ENCODE data around the gene KRT10.

The KRT10 gene

DNA sequence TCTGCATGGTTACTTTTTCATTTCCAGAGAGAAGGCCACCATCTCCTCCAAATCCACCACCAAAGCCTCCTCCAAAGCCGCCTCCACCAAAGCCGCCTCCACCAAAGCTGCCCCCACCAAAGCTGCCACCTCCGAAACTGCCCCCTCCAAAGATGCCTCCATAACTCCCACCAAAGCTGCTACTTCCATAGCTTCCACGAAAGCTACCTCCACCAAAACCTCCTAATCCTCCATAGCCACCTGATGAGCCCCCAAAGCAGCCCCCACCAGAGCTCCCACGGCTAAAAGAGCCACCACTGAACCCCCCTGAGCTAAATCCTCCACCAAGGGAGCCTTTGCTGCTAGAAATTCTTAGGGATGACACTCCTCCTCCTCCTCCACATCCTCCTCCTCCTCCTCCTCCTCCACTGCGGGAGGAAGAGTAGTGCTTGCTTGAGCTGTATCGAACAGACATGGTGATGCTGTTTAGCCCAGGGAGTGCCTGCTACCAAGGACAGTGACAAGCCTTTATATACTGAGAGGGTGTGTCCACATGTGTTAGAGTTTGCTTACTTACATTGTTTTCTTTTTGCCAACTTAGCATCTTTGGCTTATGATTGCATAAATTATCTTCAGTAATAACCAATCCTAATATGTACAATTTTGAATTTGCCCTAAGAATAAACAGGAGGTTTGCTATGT is at the start of gene KRT10:
Gene KRT10 (minus strand): TSS at position 483 of the 681 bp plus-strand sequence. CDS start 29 bp downstream, at position 454.
- TF ChIP-seq, protein P1, sequence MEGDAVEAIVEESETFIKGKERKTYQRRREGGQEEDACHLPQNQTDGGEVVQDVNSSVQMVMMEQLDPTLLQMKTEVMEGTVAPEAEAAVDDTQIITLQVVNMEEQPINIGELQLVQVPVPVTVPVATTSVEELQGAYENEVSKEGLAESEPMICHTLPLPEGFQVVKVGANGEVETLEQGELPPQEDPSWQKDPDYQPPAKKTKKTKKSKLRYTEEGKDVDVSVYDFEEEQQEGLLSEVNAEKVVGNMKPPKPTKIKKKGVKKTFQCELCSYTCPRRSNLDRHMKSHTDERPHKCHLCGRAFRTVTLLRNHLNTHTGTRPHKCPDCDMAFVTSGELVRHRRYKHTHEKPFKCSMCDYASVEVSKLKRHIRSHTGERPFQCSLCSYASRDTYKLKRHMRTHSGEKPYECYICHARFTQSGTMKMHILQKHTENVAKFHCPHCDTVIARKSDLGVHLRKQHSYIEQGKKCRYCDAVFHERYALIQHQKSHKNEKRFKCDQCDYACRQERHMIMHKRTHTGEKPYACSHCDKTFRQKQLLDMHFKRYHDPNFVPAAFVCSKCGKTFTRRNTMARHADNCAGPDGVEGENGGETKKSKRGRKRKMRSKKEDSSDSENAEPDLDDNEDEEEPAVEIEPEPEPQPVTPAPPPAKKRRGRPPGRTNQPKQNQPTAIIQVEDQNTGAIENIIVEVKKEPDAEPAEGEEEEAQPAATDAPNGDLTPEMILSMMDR (IDR thresholded peaks at IDR 0.05) = no peak

DNA sequence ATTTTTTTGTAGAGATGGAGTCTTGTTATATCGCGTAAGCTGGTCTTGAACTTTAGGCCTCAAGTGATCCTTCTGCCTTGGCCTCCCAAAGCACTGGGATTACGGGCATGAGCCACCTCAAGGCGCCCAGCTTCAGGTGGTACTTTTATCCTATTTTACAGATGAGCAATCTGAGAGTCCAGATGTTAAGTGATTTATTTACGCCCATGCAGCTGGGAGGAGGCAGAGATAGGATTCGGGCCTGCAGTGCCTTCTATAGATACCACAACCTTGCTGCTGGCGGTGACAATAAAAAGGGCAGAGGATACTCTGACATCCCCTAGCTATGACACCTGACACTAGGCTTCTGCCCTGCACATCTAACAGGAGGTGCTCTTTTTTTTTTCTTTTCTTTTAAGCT is 48.9 kb upstream of the KRT10 start:
- TF ChIP-seq, protein P1 (IDR thresholded peaks at IDR 0.05) = no peak

DNA sequence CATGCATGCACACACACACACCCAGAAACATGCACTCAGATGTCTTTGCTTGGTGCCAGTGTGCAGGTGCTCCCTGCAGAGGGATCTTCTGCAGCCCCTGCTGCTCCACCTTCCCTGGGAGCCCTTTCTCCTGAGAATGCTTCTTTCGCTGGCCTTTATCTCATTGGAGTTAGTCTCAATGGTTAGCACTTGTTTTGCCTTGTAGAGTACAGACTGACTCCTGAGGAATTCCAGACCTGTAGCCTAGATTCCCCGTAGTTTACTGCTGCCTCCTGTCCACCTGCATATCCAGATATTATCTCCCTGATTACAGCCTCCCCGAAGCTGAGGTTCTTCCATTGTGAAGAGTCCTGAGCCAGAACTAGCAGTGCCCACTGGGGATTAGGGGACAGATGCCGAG is 47.7 kb upstream of the KRT10 start:
- TF ChIP-seq, protein P1 (IDR thresholded peaks at IDR 0.05) = no peak

DNA sequence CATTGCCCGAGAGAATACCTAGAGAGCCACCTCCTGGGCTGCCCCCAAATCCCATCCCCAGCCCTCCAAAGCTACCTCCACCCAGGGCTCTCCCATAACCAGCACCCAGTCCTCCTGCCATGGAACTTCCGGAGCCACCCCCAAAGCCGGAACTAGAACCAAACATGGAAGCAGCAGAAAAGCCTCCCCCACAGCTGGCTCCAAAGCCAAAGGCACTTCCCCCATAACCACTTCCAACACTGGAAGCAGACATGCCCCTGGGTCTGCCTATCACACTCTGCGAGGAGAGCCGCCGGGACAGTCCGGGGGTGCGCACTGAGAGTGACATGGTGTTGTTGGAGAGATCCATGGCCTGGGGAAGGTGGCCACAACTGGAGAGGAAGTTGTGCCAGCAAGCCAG is 44.4 kb upstream of the KRT10 start, which contains the start of gene KRT12:
Gene KRT12 (minus strand): TSS at position 386 of the 400 bp plus-strand sequence. CDS start 37 bp downstream, at position 349.
- TF ChIP-seq, protein P1 (IDR thresholded peaks at IDR 0.05) = no peak

DNA sequence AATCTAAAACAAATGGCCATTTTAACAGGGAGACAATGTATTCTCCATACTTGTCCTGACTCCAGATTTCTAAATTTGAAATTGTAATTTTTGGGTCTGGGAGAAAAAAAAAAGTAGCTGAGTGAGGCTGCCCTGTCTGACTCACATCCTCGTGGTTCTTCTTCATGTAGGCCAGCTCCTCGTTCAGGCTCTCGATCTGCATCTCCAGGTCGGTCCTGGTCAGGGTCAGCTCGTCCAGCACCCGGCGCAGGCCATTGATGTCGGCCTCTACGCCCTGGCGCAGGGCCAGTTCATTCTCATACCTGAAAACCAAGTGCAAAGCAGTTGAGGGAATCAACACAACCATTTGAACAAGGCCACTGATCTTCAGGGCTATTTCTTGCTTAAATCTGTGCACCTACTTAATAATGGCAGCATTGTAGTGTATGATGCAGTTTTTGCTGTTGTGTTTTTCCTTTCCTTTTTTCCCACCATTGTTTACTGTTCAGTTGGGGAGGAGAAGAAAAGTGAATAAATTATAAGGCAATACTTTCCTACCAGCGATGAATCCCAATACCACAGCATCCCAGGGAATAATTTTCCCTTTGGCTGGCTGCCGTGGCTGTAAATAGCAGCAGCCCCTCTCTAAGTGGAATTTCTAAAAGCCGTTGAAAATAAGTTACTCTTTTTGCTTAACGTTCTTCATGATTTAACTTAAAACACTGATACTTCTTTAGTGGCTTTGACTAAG is 42.4 kb upstream of the KRT10 start:
- TF ChIP-seq, protein P1 (IDR thresholded peaks at IDR 0.05) = no peak

DNA sequence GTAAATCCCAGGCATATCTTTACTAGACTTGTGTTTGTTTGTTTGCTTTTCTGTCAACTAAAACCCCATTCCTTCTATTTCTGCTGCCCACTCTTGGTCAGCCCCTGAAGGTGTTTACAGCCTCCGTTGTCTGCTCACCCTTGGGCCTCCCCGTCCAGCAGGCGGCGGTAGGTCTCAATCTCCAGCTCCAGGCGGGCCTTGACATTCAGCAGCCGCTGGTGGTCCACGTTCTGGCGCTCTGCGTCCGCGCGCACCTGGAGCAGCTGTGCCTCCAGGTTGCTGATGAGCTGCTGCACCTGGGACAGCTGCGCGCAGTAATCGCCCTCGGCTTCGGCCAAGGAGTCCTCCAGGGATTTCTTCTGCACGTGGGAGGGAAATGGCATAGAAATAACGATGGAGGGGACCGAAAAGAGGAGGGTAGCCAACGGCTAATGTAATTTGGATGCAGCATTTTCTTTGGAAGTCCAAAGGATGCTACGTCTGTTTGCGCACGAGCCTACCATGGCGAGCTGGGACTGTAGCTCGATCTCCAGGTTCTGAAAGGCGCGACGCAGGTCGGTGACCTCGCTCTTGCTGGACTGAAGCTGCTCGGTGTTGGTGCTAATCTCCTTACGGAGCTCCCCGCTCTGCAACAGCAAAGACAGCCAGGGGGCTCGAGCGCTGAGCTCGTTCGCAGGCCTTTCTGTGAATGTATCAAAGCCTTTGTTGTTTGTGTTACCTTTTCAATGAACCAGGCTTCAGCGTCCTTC is 40.7 kb upstream of the KRT10 start:
- TF ChIP-seq, protein P1 (IDR thresholded peaks at IDR 0.05) = 0 out of 2 replicates have a peak, but pooled peaks have one; percentile 10

DNA sequence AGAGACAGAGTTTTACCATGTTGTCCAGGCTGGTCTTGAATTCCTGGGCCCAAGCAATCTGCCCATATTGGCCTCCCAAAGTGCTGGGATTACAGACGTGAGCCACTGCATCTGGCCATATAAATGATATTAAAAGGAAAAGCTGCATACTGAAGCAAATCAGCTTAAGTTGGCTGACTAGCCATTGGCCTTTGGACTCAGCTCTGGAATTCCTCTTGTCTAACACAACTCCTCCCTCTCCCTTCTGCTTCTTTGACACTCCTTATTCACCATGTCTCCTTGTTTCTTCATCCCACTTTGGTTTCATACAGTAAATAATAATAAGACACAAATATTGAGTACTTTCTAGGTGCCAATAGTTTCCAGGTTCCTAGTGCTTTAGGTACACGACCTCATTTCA is 37.1 kb upstream of the KRT10 start:
- TF ChIP-seq, protein P1 (IDR thresholded peaks at IDR 0.05) = no peak

Measured in LNCAP (cell line).